GM23338 (cell line): ENCODE results near the gene IL5RA. TPM values are rescaled to one million over a fixed set of nuclear protein-coding genes. Genes with fewer than 3 reads are reported as not detected.

ENCODE experiments used
- ATAC-seq: fragments of 200-7000 bp; cut with Tn5 transposase; 3 replicates; pipeline ENCODE4 v1.9.1; 2020
- DNase-seq: peaks from one replicate; pipeline ENCODE4 v3.0.0-alpha.2; 2015; ENCODE audit warnings: low spot score
- H2AFZ ChIP-seq: fragments of 200-600 bp; sonication (generic); 2 replicates; pipeline ENCODE4 v1.8.0; 2016; ENCODE audit warnings: antibody characterized with exemption, mild to moderate bottlenecking, moderate library complexity
- H3F3A ChIP-seq: fragments of 200-600 bp; sonication (generic); replicated peaks from 2 replicates; pipeline ENCODE4 v1.8.0; 2017; ENCODE audit warnings: antibody characterized with exemption, mixed run types, low read depth
- H3K27ac ChIP-seq: fragments of 200-600 bp; sonication (generic); 2 replicates; pipeline ENCODE4 v1.6.1; 2016; ENCODE audit warnings: low read depth
- H3K27me3 ChIP-seq: fragments of 200-600 bp; sonication (generic); 2 replicates; pipeline ENCODE4 v1.8.0; 2016; ENCODE audit warnings: mild to moderate bottlenecking, mixed run types, moderate library complexity; ENCODE audit not compliant: insufficient read depth
- H3K36me3 ChIP-seq: fragments of 200-600 bp; sonication (generic); 2 replicates; pipeline ENCODE4 v1.8.0; 2016; ENCODE audit warnings: mild to moderate bottlenecking; ENCODE audit not compliant: insufficient read depth
- H3K4me1 ChIP-seq: fragments of 200-600 bp; sonication (generic); 2 replicates; pipeline ENCODE4 v1.8.0; 2016; ENCODE audit warnings: mild to moderate bottlenecking, moderate library complexity; ENCODE audit not compliant: insufficient read depth
- H3K4me2 ChIP-seq: fragments of 200-600 bp; sonication (generic); 2 replicates; pipeline ENCODE4 v1.7.1; 2017; ENCODE audit warnings: mixed run types
- H3K4me3 ChIP-seq: fragments of 200-600 bp; sonication (generic); 2 replicates; pipeline ENCODE4 v1.6.1; 2016; ENCODE audit warnings: mixed run types
- H3K79me2 ChIP-seq: fragments of 200-600 bp; sonication (generic); replicated peaks from 2 replicates; pipeline ENCODE4 v1.8.0; 2017; ENCODE audit warnings: mild to moderate bottlenecking; ENCODE audit not compliant: insufficient read depth
- H3K9me2 ChIP-seq: fragments of 200-600 bp; sonication (generic); 2 replicates; pipeline ENCODE4 v1.8.0; 2017; ENCODE audit not compliant: insufficient read depth
- H4K20me1 ChIP-seq: fragments of 200-600 bp; sonication (generic); replicated peaks from 2 replicates; pipeline ENCODE4 v1.8.0; 2017; ENCODE audit warnings: mild to moderate bottlenecking; ENCODE audit not compliant: insufficient read depth
- H3K27ac Mint-ChIP-seq: 2 replicates; pipeline ENCODE4 v1.8.0; 2020; ENCODE audit warnings: inconsistent platforms, mild to moderate bottlenecking, moderate library complexity, mixed read lengths
- H3K27me3 Mint-ChIP-seq: 3 replicates; pipeline ENCODE4 v1.8.0; 2022; ENCODE audit warnings: low read depth, mild to moderate bottlenecking, moderate library complexity, mixed read lengths, inconsistent platforms; ENCODE audit not compliant: insufficient read depth, poor library complexity
- H3K36me3 Mint-ChIP-seq: 3 replicates; pipeline ENCODE4 v1.8.0; 2021; ENCODE audit warnings: low read depth, mild to moderate bottlenecking, inconsistent platforms, moderate library complexity, mixed read lengths
- H3K4me1 Mint-ChIP-seq: 3 replicates; pipeline ENCODE4 v1.8.0; 2020; ENCODE audit warnings: mild to moderate bottlenecking, inconsistent platforms, mixed read lengths
- H3K4me3 Mint-ChIP-seq: 3 replicates; pipeline ENCODE4 v1.8.0; 2021; ENCODE audit warnings: moderate library complexity, mild to moderate bottlenecking, inconsistent platforms, mixed read lengths
- H3K9me3 Mint-ChIP-seq: 3 replicates; pipeline ENCODE4 v1.8.0; 2020; ENCODE audit warnings: moderate library complexity, mild to moderate bottlenecking, inconsistent platforms, mixed read lengths
- CREB1 ChIP-seq: fragments of 250-450 bp; sonication (Bioruptor Pico); IDR thresholded peaks from 2 replicates; pipeline ENCODE4 v1.5.0; 2020; ENCODE audit warnings: low read depth, mild to moderate bottlenecking, moderate library complexity
- CTCF ChIP-seq, 2 experiments: fragments of 200-600 bp in 1 of 2; sonication (generic) in 1 of 2; conservative IDR thresholded peaks; 2 replicates each; pipeline versions ENCODE4 v1.5.1 to v1.6.1; 2016 to 2017; ENCODE audit warnings: antibody characterized with exemption in 2 of 2, low read depth in 2 of 2, mild to moderate bottlenecking in 2 of 2, moderate library complexity in 1 of 2
- ETS1 ChIP-seq: IDR thresholded peaks from 2 replicates; pipeline ENCODE4 v1.6.1; 2016; ENCODE audit warnings: antibody characterized with exemption
- EZH2 ChIP-seq: fragments of 200-600 bp; sonication (generic); IDR thresholded peaks from one replicate; pipeline ENCODE4 v1.8.0; 2017; ENCODE audit warnings: antibody characterized with exemption, mild to moderate bottlenecking, low read depth; ENCODE audit not compliant: unreplicated experiment
- EZH2phosphoT487 ChIP-seq: fragments of 200-600 bp; sonication (generic); IDR thresholded peaks from one replicate; pipeline ENCODE4 v1.8.1; 2018; ENCODE audit warnings: antibody characterized with exemption; ENCODE audit not compliant: unreplicated experiment
- JUNB ChIP-seq: IDR thresholded peaks from one replicate; pipeline ENCODE4 v1.6.1; 2016; ENCODE audit warnings: antibody characterized with exemption; ENCODE audit not compliant: unreplicated experiment
- NANOG ChIP-seq: IDR thresholded peaks from 2 replicates; pipeline ENCODE4 v1.6.1; 2016; ENCODE audit warnings: antibody characterized with exemption, borderline replicate concordance
- REST ChIP-seq: IDR thresholded peaks from one replicate; pipeline ENCODE4 v1.6.1; 2018; ENCODE audit warnings: antibody characterized with exemption; ENCODE audit not compliant: unreplicated experiment
- ZNF331 ChIP-seq: fragments of 250-450 bp; sonication (Bioruptor Pico); IDR thresholded peaks from 2 replicates; pipeline ENCODE4 v1.5.0; 2020; ENCODE audit warnings: low read depth, mild to moderate bottlenecking, moderate library complexity
- ZNF462 ChIP-seq: fragments of 250-450 bp; sonication (Bioruptor Pico); IDR thresholded peaks from 2 replicates; pipeline ENCODE4 v1.5.0; 2020; ENCODE audit warnings: mild to moderate bottlenecking, moderate library complexity
- polyA plus RNA-seq: library from polyadenylated mRNA; unstranded; fragments of >200 nt; fragmentation: Nextera tagmentation; extraction: Ambion mirVana; gene quantifications from 2 replicates; pipeline ENCODE4 v1.2.1, GENCODE V29; 2016
- total RNA-seq: library from RNA; depleted of rRNA; stranded (reverse); fragments of >200 nt; shearing (Covaris generic); gene quantifications from 2 replicates; pipeline ENCODE4 v1.2.3, GENCODE V29; 2014

The IL5RA gene
- total and polyA plus RNA-seq, 2 experiments from 2014 or later = 0.31 TPM; not detected in 1

GRCh38 chr3:3110749-3111361 lies 681 bp upstream of the IL5RA start (continued):
- no peak for TF ChIP-seq EZH2phosphoT487
- no peak for TF ChIP-seq CTCF (conservative IDR thresholded peaks at IDR 0.05; ENCODE audit: low read depth in 2 of 2)
- no peak for TF ChIP-seq REST

- peak overlapping the region; percentile 72; the same call in 1 of the 2 replicates for H2AFZ ChIP-seq
- peak overlapping the region; percentile 65 for H3K27ac ChIP-seq
- no peaks in the 10 kb centered on the region for H3K79me2 ChIP-seq
- Mint-ChIP-seq H3K27me3 (peaks cover 4% of the 10 kb centered on the region), H3K9me3 (peaks cover 90% of the 10 kb centered on the region), H3K4me1 (no peaks in the 10 kb centered on the region), H3K4me3 (no peak overlapping the region), H3K36me3 (peaks cover 26% of the 10 kb centered on the region), H3K27ac (no peak overlapping the region)
- DNase-seq (no peak), ATAC-seq (no peak)
- peaks cover 16% of the 10 kb centered on the region for H3K4me1 ChIP-seq
- no peaks in the 10 kb centered on the region for H4K20me1 ChIP-seq
- H3F3A ChIP-seq = no peaks in the 10 kb centered on the region
- peak overlapping the region; percentile 7; the same call in 1 of the 2 replicates for H3K4me2 ChIP-seq
- H3K36me3 ChIP-seq = no peaks in the 10 kb centered on the region
- H3K4me3 ChIP-seq = no peak overlapping the region
- H3K9me2 ChIP-seq = no peaks in the 10 kb centered on the region
- no peaks in the 10 kb centered on the region for H3K27me3 ChIP-seq
- no peak for TF ChIP-seq ETS1
- TF ChIP-seq JUNB = no peak
- no peak for TF ChIP-seq ZNF462 (CRISPR knock-in tag)
- no peak for TF ChIP-seq EZH2phosphoT487
- TF ChIP-seq NANOG = no peak
- TF ChIP-seq ZNF331 (CRISPR knock-in tag) = no peak
- TF ChIP-seq EZH2 = no peak
- TF ChIP-seq CREB1 (CRISPR knock-in tag) = no peak
Observed at GRCh38 chr3:3109407-3110298, 521 bp downstream of the IL5RA start.
